ENCODE data around the gene RHD. TPM values are rescaled to one million over a fixed set of nuclear protein-coding genes. Genes with fewer than 3 reads are reported as not detected.
"Not testable (repeated sequence)": the region's sequence is repeated elsewhere in the genome, so short reads cannot be mapped to it uniquely, and the experiment has no call there.

Gene RHD
- total RNA-seq, 1 donor from 2014 or later: not detected

DNA sequence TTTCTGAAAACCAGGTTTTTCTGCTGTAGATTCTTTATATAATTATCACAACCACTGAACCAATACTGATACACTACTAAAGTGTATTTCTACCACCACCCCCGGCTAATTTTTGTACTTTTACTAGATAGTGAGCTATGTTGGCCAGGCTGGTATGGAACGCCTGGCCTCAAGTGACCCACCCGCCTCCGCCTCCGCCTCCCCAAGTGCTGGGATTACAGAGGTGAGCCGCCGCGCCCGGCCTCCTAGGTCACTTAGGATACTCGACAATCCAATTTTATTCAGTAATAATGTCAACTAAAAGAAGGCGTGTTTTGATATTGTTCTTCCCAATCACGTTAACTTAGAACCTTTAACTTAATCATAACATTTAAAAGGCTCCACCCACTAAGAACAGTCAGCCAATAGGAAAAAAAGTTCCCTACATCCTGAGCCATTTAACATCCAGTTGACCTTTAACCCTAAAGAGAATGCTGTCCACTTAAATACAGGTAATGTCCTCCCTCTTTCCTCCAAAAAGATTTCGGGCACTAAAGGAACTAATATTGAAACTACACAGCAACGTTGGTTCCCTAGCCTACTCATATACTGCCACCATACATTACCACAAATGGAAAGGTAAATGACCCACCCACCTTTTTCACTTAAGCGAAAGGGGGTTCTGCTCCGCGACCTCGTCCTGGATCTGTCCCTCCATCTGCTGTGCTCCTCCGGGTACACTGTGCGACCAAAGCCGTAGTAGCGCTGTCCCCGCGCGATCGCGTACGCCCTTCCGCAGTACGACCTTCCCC, 26.3 kb upstream of the RHD start:
- no peak for DNase-seq (ENCODE audit: low spot score)
- Mint-ChIP-seq H3K9me3 (no peaks in the 10 kb centered on the region), H3K4me1 (ENCODE audit: low read depth) (peaks cover 43% of the 10 kb centered on the region), H3K27ac (peak overlapping the region; percentile 98), H3K27me3 (ENCODE audit: low read depth) (peaks cover 2% of the 10 kb centered on the region), H3K4me3 (ENCODE audit: low read depth) (peak overlapping the region; percentile 98), H3K36me3 (ENCODE audit: low read depth) (peaks cover 62% of the 10 kb centered on the region)
- intact Hi-C loops (cut with micrococcal nuclease): loop anchor here (10.0 kb wide), 2 partner anchors 501 to 601 kb away; partner anchors contain the start of genes CLIC4 and SRRM1

DNA sequence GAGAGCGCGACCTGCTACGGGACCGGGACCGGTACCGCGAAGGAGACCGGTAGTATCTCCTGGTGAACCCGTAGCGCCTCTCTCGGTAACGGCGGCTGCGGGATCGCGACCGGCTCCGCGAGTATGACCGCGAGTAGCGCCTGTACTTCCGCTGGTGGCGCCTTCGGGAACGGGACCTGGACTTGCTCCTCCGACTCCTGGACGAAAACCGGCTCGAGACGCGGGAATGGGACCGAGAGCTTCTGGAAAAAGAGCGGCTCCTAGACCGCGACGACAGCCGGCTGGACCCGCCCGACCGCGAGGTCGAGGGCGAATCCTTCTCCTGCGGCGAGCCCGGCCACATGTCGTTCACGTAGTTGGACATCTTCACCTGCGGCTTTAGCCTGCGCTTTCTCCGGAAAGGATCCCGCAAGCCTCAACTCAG, 25.7 kb upstream of the RHD start:
- peaks cover 2% of the 10 kb centered on the region for H3K27me3 Mint-ChIP-seq (ENCODE audit: low read depth)
- peak overlapping the region; percentile 98 for H3K27ac Mint-ChIP-seq
- peak overlapping the region; percentile 98 for H3K4me3 Mint-ChIP-seq (ENCODE audit: low read depth)
- H3K9me3 Mint-ChIP-seq: no peaks in the 10 kb centered on the region
- intact Hi-C loops (cut with micrococcal nuclease): loop anchor here (1.0 to 10.0 kb wide), 3 partner anchors 14 to 602 kb away; partner anchors contain the start of genes CLIC4, SRRM1 and SYF2
- H3K4me1 Mint-ChIP-seq (ENCODE audit: low read depth): peaks cover 43% of the 10 kb centered on the region
- no peak for DNase-seq (ENCODE audit: low spot score)
- peaks cover 56% of the 10 kb centered on the region for H3K36me3 Mint-ChIP-seq (ENCODE audit: low read depth)

DNA sequence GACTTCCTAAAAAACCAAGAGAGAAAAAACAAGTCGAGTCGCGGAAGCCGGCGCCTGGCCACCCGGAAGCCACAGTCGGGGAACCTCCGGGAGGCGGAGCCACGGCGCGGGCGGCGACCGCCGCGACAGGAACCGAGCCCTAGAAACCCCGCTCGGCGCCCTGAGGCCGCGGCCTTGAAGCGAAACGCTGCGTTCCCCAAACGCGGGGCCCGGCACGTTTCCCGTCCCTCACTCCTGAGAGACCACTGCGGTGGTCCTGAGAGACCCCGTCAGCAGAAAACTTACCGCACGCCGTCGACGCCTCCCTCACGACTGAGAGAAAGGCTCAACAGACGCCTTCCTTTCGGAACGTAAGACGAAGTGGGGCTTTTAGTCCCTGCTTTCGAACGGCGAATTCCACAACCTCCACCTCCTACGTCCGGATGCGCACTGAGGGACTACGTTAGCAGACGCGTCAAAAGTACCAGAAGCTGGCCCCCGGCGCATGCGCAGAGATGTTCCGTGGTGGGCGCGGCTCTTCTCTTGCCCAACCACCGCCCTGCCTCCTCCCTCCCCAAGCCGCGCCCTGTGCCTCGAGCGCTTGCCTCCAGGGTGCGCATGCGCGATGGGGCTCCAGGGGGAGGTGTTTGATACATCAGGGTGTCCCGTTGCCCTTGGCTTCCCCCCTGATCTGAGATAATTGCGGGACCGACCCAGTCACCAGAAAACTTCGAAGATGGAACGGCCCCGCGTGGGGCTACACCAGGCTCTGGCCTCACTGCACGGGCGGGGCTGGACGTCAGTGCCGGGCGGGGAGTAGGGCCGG, 25.1 kb upstream of the RHD start, which contains the start of gene RSRP1:
Gene RSRP1, minus strand, starts transcription at position 431 of the 805 bp plus-strand sequence. CDS start 491 bp downstream, outside the sequence.
- Mint-ChIP-seq H3K36me3 (ENCODE audit: low read depth) (peaks cover 52% of the 10 kb centered on the region), H3K4me1 (ENCODE audit: low read depth) (peaks cover 40% of the 10 kb centered on the region), H3K4me3 (ENCODE audit: low read depth) (peak within 1 kb of the TSS; percentile 98), H3K27me3 (ENCODE audit: low read depth) (peaks cover 2% of the 10 kb centered on the region), H3K9me3 (no peaks in the 10 kb centered on the region), H3K27ac (peak within 1 kb of the TSS; percentile 98)
- DNase-seq (ENCODE audit: low spot score): peak; percentile 100
- intact Hi-C loops (cut with micrococcal nuclease): loop anchor here (1.0 to 10.0 kb wide), 3 partner anchors 15 to 602 kb away; partner anchors contain the start of genes CLIC4, SRRM1 and SYF2

DNA sequence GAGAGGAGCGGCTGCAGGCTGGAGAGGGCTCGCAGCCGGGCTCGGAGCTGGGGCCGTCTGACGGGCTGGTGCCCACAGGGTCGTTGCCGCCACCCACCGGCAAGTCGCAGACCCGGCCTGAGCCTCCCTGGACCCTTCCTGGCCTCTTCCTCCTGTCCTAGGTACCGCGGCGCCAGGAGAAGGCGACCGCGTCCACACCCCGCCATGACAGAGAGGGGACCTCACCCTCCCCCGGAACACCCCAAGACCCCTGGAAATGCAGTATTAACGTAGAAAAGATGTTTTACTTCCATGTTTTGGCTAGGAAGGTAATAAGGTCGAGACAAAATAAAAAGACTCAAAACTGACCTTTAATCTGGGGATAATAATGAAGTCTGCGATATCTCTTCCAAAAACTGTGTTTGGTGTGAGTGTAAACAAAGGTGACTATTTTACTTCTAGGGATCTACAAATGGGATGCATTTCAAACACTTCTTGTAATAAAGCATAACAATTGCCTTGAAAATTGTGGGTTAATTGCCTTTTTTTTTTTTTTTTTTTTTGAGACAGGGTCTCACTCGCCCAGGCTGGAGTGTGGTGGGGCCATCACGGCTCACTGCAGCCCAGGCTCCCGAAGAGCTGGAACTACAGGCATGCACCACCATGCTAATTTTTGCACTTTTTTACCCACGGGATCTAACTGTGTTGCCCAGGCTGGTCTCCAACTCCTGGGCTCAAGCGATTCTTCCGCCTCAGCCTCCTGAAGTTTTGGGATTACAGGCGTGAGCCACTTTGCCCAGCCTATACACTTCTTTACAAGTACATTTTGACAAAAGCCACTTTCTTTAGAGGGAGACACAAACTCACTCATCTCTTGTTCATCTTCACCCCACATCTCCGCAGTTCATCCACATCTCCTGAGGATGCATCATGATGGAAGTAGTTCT, 24.2 kb upstream of the RHD start:
- H3K36me3 Mint-ChIP-seq (ENCODE audit: low read depth): peaks cover 44% of the 10 kb centered on the region
- intact Hi-C loops (cut with micrococcal nuclease): loop anchor here (1.0 to 10.0 kb wide), 3 partner anchors 16 to 603 kb away; partner anchors contain the start of genes CLIC4, SRRM1 and SYF2
- peaks cover 33% of the 10 kb centered on the region for H3K4me1 Mint-ChIP-seq (ENCODE audit: low read depth)
- H3K27me3 Mint-ChIP-seq (ENCODE audit: low read depth): peaks cover 2% of the 10 kb centered on the region
- peak overlapping the region; percentile 98 for H3K27ac Mint-ChIP-seq
- H3K4me3 Mint-ChIP-seq (ENCODE audit: low read depth): peak overlapping the region; percentile 98
- no peaks in the 10 kb centered on the region for H3K9me3 Mint-ChIP-seq
- no peak for DNase-seq (ENCODE audit: low spot score)

DNA sequence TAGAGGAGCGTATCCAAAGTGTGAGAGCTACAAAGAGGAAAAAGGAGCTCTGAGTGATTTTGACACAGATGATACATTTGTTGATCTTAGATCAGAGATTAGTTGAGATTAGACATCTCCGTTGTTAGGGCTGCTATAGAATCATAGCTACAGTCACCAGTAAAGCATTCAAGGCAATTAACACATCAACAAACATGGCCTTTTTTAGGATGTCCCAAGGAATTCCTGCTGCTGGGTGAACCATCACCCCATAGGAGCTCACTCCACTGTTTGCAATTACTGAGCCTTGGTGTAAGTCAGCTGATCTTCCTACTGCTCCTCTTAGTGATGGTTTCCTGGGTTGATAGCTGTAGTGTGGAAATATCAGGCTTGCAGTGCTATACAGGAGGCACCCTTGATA, 18.4 kb upstream of the RHD start:
- Mint-ChIP-seq H3K4me3 (ENCODE audit: low read depth) (no peak overlapping the region), H3K4me1 (ENCODE audit: low read depth) (no peaks in the 10 kb centered on the region), H3K27ac (no peak overlapping the region), H3K27me3 (ENCODE audit: low read depth) (no peaks in the 10 kb centered on the region), H3K9me3 (no peaks in the 10 kb centered on the region), H3K36me3 (ENCODE audit: low read depth) (no peaks in the 10 kb centered on the region)
- intact Hi-C loops (cut with micrococcal nuclease): no loop called here
- DNase-seq (ENCODE audit: low spot score): no peak

DNA sequence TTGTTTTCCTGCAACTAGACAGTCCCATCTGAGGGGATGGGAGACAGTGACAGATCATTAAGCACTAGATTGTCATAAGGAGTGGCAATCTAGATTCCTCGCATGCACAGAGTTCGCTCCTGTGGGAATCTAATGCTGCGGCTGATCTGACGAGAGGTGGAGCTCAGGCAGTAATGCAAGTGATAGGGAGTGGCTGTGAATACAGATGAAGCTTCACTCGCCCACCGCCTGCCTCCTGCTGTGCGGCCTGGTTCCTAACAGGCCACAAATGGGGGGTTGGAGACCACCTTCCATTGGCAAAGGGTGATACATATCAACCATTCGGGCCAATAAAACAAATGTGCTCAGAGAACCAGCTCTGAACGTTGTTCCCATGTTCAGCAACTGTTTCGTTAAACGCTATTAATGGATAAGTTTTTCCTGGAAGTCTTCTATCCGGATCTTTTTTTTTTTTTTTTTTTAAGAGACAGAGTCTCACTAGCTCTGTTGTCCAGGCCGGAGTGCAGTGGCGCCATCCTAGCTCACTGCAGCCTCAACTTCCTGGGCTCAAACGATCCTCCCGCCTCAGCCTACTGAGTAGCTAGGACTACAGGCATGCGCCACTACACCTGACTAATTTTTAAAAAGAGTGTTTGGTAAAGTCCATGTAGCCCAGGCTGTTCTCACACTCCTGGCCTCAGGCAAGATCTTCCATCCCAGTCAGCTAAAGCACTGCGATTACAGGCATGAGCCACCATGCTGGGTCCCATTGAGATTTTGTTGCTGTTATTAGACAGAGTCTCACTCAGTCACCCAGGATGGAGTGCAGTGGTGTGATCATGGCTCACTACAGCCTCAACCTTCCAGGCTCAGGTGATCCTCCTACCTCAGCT, 16.4 kb upstream of the RHD start:
- intact Hi-C loops (cut with micrococcal nuclease): no loop called here
- H3K27ac Mint-ChIP-seq: no peak overlapping the region
- no peaks in the 10 kb centered on the region for H3K36me3 Mint-ChIP-seq (ENCODE audit: low read depth)
- peaks cover 8% of the 10 kb centered on the region for H3K4me1 Mint-ChIP-seq (ENCODE audit: low read depth)
- H3K9me3 Mint-ChIP-seq: no peaks in the 10 kb centered on the region
- H3K4me3 Mint-ChIP-seq (ENCODE audit: low read depth): no peak overlapping the region
- H3K27me3 Mint-ChIP-seq (ENCODE audit: low read depth): no peaks in the 10 kb centered on the region
- no peak for DNase-seq (ENCODE audit: low spot score)

DNA sequence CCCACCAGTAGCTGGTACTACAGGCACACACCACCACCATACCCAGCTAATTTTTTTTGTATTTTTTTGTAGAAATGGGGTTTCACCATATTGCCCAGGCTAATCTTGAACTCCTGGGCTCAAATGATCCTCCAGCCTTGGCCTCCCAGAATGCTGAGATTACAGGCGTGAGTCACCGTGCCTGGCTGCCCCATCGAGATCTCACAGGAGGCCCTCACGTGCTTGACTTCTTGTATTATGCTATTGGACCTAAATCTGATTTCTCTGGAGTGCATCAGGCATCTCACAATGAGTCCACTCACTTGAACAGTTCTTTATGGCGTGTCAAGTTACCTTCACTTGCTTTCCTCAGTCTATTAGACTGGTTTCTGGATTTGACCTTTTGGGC, 15.7 kb upstream of the RHD start:
- H3K27me3 Mint-ChIP-seq (ENCODE audit: low read depth): no peaks in the 10 kb centered on the region
- no peak overlapping the region for H3K27ac Mint-ChIP-seq
- no peak for DNase-seq (ENCODE audit: low spot score)
- peaks cover 8% of the 10 kb centered on the region for H3K4me1 Mint-ChIP-seq (ENCODE audit: low read depth)
- H3K9me3 Mint-ChIP-seq: no peaks in the 10 kb centered on the region
- intact Hi-C loops (cut with micrococcal nuclease): no loop called here
- no peak overlapping the region for H3K4me3 Mint-ChIP-seq (ENCODE audit: low read depth)
- no peaks in the 10 kb centered on the region for H3K36me3 Mint-ChIP-seq (ENCODE audit: low read depth)

DNA sequence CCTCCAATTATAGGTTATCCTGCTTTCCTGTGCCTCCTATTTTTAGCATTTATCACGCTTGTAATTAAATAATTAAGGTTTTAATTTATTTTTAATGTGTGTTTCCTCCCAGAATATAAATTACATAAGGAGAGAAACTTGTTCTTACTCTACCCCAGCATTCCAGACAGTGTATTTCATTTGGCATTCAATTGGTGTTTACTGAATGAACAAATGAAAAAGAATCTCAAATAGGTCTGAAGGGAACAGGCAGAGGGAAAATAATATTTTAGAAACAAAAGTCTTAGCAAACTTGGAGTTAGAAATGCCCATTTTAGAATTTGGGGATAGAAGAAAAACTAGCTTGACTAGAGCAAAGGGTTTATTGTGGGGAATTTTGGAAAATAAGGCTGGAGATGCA, 15.1 kb upstream of the RHD start:
- Mint-ChIP-seq H3K27me3 (ENCODE audit: low read depth) (no peaks in the 10 kb centered on the region), H3K4me1 (ENCODE audit: low read depth) (peaks cover 9% of the 10 kb centered on the region), H3K9me3 (no peaks in the 10 kb centered on the region), H3K36me3 (ENCODE audit: low read depth) (peaks cover 1% of the 10 kb centered on the region), H3K4me3 (ENCODE audit: low read depth) (no peak overlapping the region), H3K27ac (no peak overlapping the region)
- DNase-seq (ENCODE audit: low spot score): no peak
- intact Hi-C loops (cut with micrococcal nuclease): no loop called here

DNA sequence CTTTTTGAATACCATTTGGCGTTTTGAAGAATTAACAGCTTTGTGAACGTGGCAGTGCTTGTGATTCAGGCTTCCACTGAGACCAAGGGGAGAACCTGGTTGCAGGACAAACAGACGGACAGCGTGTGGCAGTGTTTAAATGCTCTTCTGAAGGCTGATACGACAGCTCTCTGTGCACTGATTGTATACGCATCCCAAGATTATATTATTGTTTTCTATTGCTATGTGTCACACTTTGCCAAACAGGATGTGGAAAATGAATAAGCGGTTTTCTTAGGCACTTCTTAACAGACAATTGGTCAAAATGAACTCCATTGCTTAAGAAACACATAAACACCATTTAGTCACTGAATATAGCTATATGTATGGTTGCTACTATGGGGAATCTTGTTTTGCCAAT, 12.5 kb upstream of the RHD start:
- peaks cover 14% of the 10 kb centered on the region for H3K36me3 Mint-ChIP-seq (ENCODE audit: low read depth)
- H3K27me3 Mint-ChIP-seq (ENCODE audit: low read depth); H3K9me3 Mint-ChIP-seq; H3K27ac Mint-ChIP-seq; H3K4me3 Mint-ChIP-seq (ENCODE audit: low read depth); H3K4me1 Mint-ChIP-seq (ENCODE audit: low read depth); DNase-seq (ENCODE audit: low spot score); intact Hi-C loops (cut with micrococcal nuclease): not testable (repeated sequence)

DNA sequence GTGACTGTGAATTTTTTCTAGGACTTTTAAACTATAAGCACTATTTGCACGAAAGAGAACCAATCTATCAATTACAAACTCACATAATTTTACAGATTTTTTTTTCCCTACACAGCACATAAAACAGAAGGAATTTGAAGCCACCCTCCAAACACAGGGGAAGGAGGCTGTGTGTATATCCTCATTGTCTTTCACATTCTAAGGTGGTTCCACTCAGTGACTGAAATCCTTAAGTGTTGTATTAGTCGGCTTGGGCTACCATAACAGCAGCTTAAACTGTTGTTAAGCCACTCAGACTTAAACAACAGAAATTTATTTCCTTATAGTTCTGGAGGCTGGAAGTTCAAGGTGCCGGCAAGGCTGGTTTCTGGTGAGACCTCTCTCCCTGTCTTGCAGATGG, 12.0 kb upstream of the RHD start:
- H3K27me3 Mint-ChIP-seq (ENCODE audit: low read depth); H3K9me3 Mint-ChIP-seq; H3K4me3 Mint-ChIP-seq (ENCODE audit: low read depth); H3K27ac Mint-ChIP-seq; H3K4me1 Mint-ChIP-seq (ENCODE audit: low read depth); DNase-seq (ENCODE audit: low spot score); intact Hi-C loops (cut with micrococcal nuclease): not testable (repeated sequence)
- H3K36me3 Mint-ChIP-seq (ENCODE audit: low read depth): peaks cover 14% of the 10 kb centered on the region

DNA sequence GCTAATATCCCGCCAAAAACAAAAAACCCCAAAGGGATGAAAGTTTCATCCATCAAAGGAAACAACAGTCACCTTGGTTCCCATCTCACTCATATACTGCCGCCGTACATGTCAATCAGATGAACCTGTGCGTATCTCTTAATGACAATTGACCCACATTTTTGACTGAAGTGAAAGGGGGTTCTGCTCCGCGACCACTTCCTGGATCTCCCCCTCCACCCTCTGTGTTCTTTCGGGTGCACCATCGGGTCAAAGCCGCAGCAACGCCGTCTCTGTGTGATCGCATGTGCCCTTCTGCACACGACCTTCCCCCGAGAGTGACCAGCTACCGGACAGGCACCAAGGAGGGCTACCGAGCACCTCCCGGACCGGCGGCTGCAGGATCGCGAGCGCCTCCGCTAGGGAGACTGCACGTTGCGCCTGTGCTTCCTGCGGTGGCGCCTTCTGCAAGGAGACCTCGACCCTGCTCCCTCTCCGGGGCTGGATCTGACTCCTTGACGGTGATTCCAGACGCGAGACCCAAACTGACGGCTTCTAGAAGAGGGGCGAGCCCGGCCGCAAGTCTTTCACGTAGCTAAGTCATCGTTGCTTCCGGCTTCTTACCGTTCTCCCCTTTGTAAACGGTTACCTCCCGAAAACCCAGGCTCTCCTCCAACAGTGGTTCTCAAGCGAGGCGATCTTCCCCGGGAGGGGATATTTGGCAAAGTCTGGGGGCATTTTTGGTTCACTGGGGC, 5.6 kb upstream of the RHD start:
- Mint-ChIP-seq H3K4me3 (ENCODE audit: low read depth) (peak overlapping the region; percentile 92), H3K27ac (peak overlapping the region; percentile 90), H3K36me3 (ENCODE audit: low read depth) (peaks cover 14% of the 10 kb centered on the region)
- H3K9me3 Mint-ChIP-seq; intact Hi-C loops (cut with micrococcal nuclease); H3K27me3 Mint-ChIP-seq (ENCODE audit: low read depth); H3K4me1 Mint-ChIP-seq (ENCODE audit: low read depth): not testable (repeated sequence)
- DNase-seq (ENCODE audit: low spot score): peak; percentile 29
